IMR-90 (cell line): ENCODE measurements around the gene BACH1.

Source experiments
- CEBPB ChIP-seq: IDR thresholded peaks from 2 replicates; pipeline ENCODE4 v1.6.1; 2012; ENCODE audit warnings: low read depth, low read length, improper control_type of control experiment
- CTCF ChIP-seq: conservative IDR thresholded peaks from 2 replicates; pipeline ENCODE4 v1.5.1; 2012; ENCODE audit warnings: mild to moderate bottlenecking, low read depth, low read length, improper control_type of control experiment
- FOS ChIP-seq: fragments of 150-350 bp; IDR thresholded peaks from 2 replicates; pipeline ENCODE4 v1.6.1; 2016; ENCODE audit warnings: low read depth, low read length
- MAZ ChIP-seq: IDR thresholded peaks from 2 replicates; pipeline ENCODE4 v1.6.1; 2012; ENCODE audit warnings: low read depth, mild to moderate bottlenecking, low read length, improper control_type of control experiment, moderate library complexity, borderline replicate concordance
- MXI1 ChIP-seq: IDR thresholded peaks from 2 replicates; pipeline ENCODE4 v1.6.1; 2012; ENCODE audit warnings: low read depth, mild to moderate bottlenecking, low read length, moderate library complexity, borderline replicate concordance
- POLR2A ChIP-seq: IDR thresholded peaks from 2 replicates; pipeline ENCODE4 v1.6.1; 2012; ENCODE audit warnings: mild to moderate bottlenecking, low read depth, low read length
- RAD21 ChIP-seq: IDR thresholded peaks from 2 replicates; pipeline ENCODE4 v1.6.1; 2012; ENCODE audit warnings: low read length, improper control_type of control experiment
- RCOR1 ChIP-seq: IDR thresholded peaks from 2 replicates; pipeline ENCODE4 v1.6.1; 2012; ENCODE audit warnings: mild to moderate bottlenecking, low read length, improper control_type of control experiment; ENCODE audit not compliant: insufficient replicate concordance
- RFX5 ChIP-seq: IDR thresholded peaks from 2 replicates; pipeline ENCODE4 v1.8.0; 2012; ENCODE audit warnings: low read depth, mild to moderate bottlenecking, low read length, moderate library complexity

- TF ChIP-seq CTCF (no peak), RCOR1 (no peak), RAD21 (no peak), POLR2A (no peak), MAZ (no peak), MXI1 (no peak), CEBPB (no peak), RFX5 (no peak), FOS (no peak)
Observed at GRCh38 chr21:29256126-29256910, 42.4 kb upstream of the BACH1 start.
